ENCODE measurements around the gene CHD2. TPM values are rescaled to one million over a fixed set of nuclear protein-coding genes. Genes with fewer than 3 reads are reported as not detected.

The CHD2 gene
- total RNA-seq, 1 experiment from 2014 or later = 63.3 TPM

DNA sequence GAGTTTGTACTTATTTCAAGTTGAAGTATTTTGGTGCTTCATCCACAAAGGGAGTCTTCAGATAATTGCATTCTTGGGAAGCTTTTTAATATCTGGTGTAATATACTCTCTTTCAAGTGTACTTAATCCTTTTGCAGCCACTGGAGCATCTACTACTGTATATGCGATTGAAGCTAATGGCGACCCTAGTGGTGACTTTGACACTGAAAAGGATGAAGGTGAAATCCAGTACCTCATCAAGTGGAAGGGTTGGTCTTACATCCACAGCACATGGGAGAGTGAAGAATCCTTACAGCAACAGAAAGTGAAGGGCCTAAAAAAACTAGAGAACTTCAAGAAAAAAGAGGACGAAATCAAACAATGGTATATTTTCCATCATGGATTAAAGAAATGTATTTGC lies 42.6 kb downstream of the CHD2 start:
- TF ChIP-seq, protein P1, sequence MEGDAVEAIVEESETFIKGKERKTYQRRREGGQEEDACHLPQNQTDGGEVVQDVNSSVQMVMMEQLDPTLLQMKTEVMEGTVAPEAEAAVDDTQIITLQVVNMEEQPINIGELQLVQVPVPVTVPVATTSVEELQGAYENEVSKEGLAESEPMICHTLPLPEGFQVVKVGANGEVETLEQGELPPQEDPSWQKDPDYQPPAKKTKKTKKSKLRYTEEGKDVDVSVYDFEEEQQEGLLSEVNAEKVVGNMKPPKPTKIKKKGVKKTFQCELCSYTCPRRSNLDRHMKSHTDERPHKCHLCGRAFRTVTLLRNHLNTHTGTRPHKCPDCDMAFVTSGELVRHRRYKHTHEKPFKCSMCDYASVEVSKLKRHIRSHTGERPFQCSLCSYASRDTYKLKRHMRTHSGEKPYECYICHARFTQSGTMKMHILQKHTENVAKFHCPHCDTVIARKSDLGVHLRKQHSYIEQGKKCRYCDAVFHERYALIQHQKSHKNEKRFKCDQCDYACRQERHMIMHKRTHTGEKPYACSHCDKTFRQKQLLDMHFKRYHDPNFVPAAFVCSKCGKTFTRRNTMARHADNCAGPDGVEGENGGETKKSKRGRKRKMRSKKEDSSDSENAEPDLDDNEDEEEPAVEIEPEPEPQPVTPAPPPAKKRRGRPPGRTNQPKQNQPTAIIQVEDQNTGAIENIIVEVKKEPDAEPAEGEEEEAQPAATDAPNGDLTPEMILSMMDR (conservative IDR thresholded peaks at IDR 0.05) = peak; percentile 24; the same call in 1 of the 3 replicates
- Histone ChIP-seq H2BK12ac (ENCODE audit: insufficient read length, low read depth, low read length) (no peak overlapping the region), H2BK120ac (ENCODE audit: low read depth, low read length, poor library complexity, severe bottlenecking) (no peak overlapping the region), H3K27me3 (ENCODE audit: insufficient read depth, low read length) (no peaks in the 10 kb centered on the region), H4K20me1 (ENCODE audit: control insufficient read depth, insufficient read depth, insufficient read length) (no peaks in the 10 kb centered on the region), H4K5ac (ENCODE audit: insufficient read length, low read depth, low read length) (no peak overlapping the region), H3K27ac (ENCODE audit: insufficient read length, low read depth, low read length) (no peak overlapping the region), H3K79me1 (ENCODE audit: insufficient read depth, low read depth, low read length, poor library complexity, severe bottlenecking) (no peaks in the 10 kb centered on the region), H3K18ac (ENCODE audit: insufficient read length, low read depth, low read length) (no peak overlapping the region), H3K4ac (ENCODE audit: low read depth, low read length) (no peak overlapping the region), H3K79me2 (ENCODE audit: insufficient read depth, low read length) (peaks cover 2% of the 10 kb centered on the region; the same call in 1 of the 2 replicates), H2BK20ac (ENCODE audit: low read depth, low read length, poor library complexity, severe bottlenecking) (no peak overlapping the region), H3K56ac (ENCODE audit: insufficient read length, low read depth, low read length) (no peak overlapping the region), H3K14ac (ENCODE audit: insufficient read depth, low read length) (no peak overlapping the region), H3T11ph (ENCODE audit: low read length) (no peak overlapping the region), H3K9me3 (ENCODE audit: control insufficient read depth, low read depth, low read length) (peaks cover 9% of the 10 kb centered on the region), H2BK5ac (ENCODE audit: insufficient read length, low read length) (no peak overlapping the region), H2AK5ac (ENCODE audit: insufficient read length, low read length) (no peak overlapping the region), H3K23ac (ENCODE audit: insufficient read length, low read depth, low read length) (no peak overlapping the region), H3K23me2 (ENCODE audit: insufficient read length, low read depth, low read length, poor library complexity, severe bottlenecking) (no peaks in the 10 kb centered on the region), H2AFZ (ENCODE audit: low read length) (no peak overlapping the region), H4K91ac (ENCODE audit: insufficient read length, low read depth, low read length) (no peak overlapping the region), H3K9ac (ENCODE audit: extremely low read depth, insufficient read length, low read length) (no peak overlapping the region), H3K4me1 (ENCODE audit: insufficient read depth, low read length) (no peaks in the 10 kb centered on the region), H4K8ac (replicated peaks; ENCODE audit: insufficient read length, low read depth, low read length) (no peak overlapping the region), H2BK15ac (ENCODE audit: low read depth, low read length) (no peak overlapping the region), H3K4me2 (ENCODE audit: insufficient read depth, insufficient read length, low read length) (no peak overlapping the region)
- no peak overlapping the region for H3K4me3 Mint-ChIP-seq
- DNase-seq = no peak
- H3K4me1 Mint-ChIP-seq = no peaks in the 10 kb centered on the region
- no peak overlapping the region; a peak in 1 of 7 replicates for H3K27ac Mint-ChIP-seq
- H3K36me3 Mint-ChIP-seq (ENCODE audit: insufficient read depth in 1 of 3, low read depth in 3 of 3) = peaks cover 71 to 93% (median 92%) of the 10 kb centered on the region in 3 experiments
- H3K9me3 Mint-ChIP-seq = peaks cover 7 to 11% of the 10 kb centered on the region in 2 experiments; a peak in 4 of 5 replicates
- no CpG with 5 or more reads among the region's 3 CpGs for WGBS (ENCODE audit: extremely low coverage, insufficient read length, low lambda C conversion rate)
- no peaks in the 10 kb centered on the region; the same call in 1 of the 2 replicates for H3K27me3 Mint-ChIP-seq (ENCODE audit: low read depth)

Measured in H9 (cell line).